GM06990 (cell line): Measurements from ENCODE around the gene FBXO21.

Source experiments
- DNase-seq: peaks from one replicate; pipeline ENCODE4 v3.0.0-alpha.2; 2011; ENCODE audit not compliant: insufficient read length; ENCODE audit errors: extremely low read depth
- H3K27me3 ChIP-seq: replicated peaks from 2 replicates; pipeline ENCODE4 v1.6.0; 2011; ENCODE audit warnings: low read length; ENCODE audit not compliant: control insufficient read depth, insufficient read depth
- H3K36me3 ChIP-seq: 2 replicates; pipeline ENCODE4 v1.5.1; 2011; ENCODE audit warnings: low read length; ENCODE audit not compliant: control insufficient read depth, insufficient read depth
- H3K4me3 ChIP-seq: replicated peaks from 2 replicates; pipeline ENCODE4 v1.5.1; 2011; ENCODE audit warnings: low read depth, mild to moderate bottlenecking, control low read depth, low read length
- CTCF ChIP-seq: IDR thresholded peaks from 2 replicates; pipeline ENCODE4 v1.5.1; 2011; ENCODE audit warnings: low read length, control low read depth, mild to moderate bottlenecking, inconsistent platforms; ENCODE audit not compliant: insufficient read depth, poor library complexity, severe bottlenecking

Gene FBXO21

GRCh38 chr12:117167769-117168168 lies 22.5 kb downstream of the FBXO21 start:
- H3K36me3 ChIP-seq: peaks cover 18% of the 10 kb centered on the region

DNA sequence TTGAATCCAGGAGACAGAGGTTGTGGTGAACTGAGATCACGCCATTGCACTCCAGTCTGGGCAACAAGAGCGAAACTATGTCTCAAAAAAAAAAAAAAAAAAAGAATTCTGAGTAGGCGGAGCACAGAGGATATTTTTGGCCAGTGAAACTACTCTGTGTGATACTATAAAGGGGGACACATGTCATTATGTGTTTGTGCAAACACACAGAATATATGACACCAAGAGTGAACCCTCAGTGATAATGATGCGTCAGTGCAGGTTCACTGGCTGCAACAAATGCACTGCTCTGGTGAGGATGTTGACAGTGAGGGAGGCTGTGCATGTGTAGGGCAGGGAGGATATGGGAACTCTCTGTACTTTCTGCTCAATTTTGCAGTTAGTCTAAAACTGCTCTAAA lies 24.2 kb downstream of the FBXO21 start:
- no peak for TF ChIP-seq CTCF
- DNase-seq: no peak
- Histone ChIP-seq H3K4me3 (no peak overlapping the region), H3K27me3 (no peaks in the 10 kb centered on the region), H3K36me3 (peaks cover 19% of the 10 kb centered on the region)

More at GRCh38 chr12:117167769-117168168, 22.5 kb downstream of the FBXO21 start:
- no peak for DNase-seq
- H3K27me3 ChIP-seq: no peaks in the 10 kb centered on the region
- H3K4me3 ChIP-seq: no peak overlapping the region
- no peak for TF ChIP-seq CTCF

GRCh38 chr12:117165342-117165741 lies 24.9 kb downstream of the FBXO21 start:
- H3K4me3 ChIP-seq: no peak overlapping the region
- TF ChIP-seq CTCF: no peak
- H3K36me3 ChIP-seq: peaks cover 17% of the 10 kb centered on the region
- DNase-seq: no peak
- H3K27me3 ChIP-seq: no peaks in the 10 kb centered on the region

GRCh38 chr12:117162633-117163032 lies 27.6 kb downstream of the FBXO21 start:
- DNase-seq: no peak
- TF ChIP-seq CTCF: no peak
- peaks cover 27% of the 10 kb centered on the region for H3K36me3 ChIP-seq
- H3K4me3 ChIP-seq: no peak overlapping the region
- H3K27me3 ChIP-seq: no peaks in the 10 kb centered on the region

DNA sequence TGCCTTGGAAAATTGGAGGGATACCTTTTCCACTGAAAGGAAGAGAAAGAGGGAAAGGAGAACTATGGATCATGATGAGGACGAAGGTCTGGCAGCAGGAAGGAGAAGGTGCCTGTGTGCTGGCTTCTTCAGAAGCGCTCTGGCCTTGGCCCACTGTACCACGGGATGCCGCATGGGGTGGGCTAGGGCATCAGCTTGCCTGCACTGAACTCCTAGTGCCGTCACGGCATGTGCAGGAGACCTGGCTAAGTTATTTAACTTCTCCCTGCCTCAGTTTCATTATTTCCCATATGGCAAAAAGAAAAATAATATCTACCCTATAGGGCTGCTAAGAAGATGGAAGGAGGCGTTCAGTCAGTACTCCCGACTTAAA lies 28.1 kb downstream of the FBXO21 start:
- no peaks in the 10 kb centered on the region for H3K27me3 ChIP-seq
- no peak for TF ChIP-seq CTCF
- H3K36me3 ChIP-seq: peaks cover 26% of the 10 kb centered on the region
- no peak for DNase-seq
- no peak overlapping the region for H3K4me3 ChIP-seq

DNA sequence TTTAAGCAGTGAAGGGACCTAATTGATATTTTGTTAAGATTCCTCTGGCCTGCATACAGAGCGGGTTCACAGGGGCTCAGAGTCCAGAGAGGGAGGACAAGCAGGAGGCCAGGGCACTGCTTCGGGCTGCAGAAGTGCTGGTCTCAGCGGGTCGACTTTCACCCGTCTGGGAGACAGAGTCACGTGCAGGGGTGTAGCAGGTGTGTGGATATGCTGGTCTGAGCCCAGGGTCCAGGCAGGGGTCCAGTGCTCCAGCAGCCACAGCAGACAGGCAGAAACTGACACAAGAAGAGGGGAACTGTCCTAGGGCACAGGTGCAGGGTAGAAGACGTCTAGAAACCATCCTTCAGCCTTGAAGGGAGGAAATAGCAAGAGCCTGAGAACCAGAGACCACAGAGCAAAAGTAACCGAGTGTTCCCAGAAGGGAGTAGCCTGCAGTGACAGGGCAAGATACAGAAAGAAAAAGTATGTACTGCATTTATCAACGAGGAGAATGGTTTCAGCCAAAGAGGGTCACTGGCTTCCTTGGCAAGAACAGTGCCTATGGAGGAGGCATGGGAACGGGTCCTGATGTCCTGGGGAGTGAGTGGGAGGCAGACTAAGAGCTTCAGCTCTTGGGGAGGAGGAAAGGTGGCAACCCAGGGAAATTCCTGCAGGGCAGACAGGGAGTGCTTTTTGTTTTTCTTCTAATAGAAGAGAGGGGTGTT lies 28.7 kb downstream of the FBXO21 start:
- peaks cover 22% of the 10 kb centered on the region for H3K36me3 ChIP-seq
- no peaks in the 10 kb centered on the region for H3K27me3 ChIP-seq
- H3K4me3 ChIP-seq: no peak overlapping the region
- DNase-seq: no peak
- TF ChIP-seq CTCF: no peak
